Effector CD8-positive, alpha-beta T cell (primary cell): ENCODE results near the gene SLCO3A1.

ENCODE experiments used
- DNase-seq: peaks from one replicate; lab custom pipeline; 2025; lab: John Stamatoyannopoulos, UW

Gene SLCO3A1

DNA sequence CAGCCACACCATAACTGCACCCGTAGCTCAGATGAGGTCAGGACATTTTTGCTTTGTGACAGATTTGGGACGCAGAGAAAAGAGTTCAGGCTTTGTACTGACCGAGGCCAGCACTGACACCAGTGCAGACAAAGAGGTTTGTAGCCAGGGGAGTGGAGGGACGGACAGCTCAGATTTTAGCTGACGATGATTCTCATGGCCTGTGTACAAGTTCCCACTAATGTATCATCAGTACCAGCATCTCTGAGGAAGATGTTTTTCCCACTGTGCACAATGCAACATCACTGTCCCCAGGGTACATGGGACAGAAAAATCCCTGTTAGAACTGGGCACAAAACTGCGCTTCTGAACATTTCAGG is 112.7 kb downstream of the SLCO3A1 start:
- DNase-seq = no peak

DNA sequence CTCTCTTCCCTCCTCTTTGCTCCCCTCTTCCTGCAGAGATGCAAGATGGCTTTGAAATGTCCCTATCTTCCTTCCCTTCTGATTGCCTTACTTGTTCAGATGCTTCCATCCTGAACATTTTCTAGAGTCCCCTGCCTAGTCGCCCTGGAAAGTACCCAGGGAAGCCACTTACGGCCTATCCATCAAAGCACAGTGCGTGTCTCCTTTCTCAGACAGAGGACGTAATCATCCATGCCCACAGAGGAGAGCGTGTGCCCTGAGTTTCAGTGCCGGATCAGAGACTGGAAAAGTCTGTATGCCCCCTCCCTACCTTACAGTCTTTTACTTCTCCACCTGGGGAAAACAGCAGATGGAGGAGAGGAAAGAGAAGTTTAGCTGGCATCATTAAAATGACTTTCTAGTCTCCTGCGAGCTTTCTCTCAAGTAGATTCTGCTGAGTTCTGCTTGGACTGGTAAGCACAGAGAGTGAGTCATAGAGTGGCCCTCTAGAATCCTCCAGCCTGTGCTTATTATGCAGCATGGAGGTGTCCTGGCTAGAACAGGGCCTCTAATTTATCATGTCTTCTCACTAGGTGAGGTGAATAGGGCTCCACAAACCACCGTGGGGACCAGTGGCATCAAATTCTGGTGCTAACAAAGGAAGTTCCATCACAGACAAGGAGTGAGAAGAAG is 114.6 kb downstream of the SLCO3A1 start:
- DNase-seq = no peak

- no peak for DNase-seq
Observed at GRCh38 chr15:91968610-91969009, 115.1 kb downstream of the SLCO3A1 start.

DNA sequence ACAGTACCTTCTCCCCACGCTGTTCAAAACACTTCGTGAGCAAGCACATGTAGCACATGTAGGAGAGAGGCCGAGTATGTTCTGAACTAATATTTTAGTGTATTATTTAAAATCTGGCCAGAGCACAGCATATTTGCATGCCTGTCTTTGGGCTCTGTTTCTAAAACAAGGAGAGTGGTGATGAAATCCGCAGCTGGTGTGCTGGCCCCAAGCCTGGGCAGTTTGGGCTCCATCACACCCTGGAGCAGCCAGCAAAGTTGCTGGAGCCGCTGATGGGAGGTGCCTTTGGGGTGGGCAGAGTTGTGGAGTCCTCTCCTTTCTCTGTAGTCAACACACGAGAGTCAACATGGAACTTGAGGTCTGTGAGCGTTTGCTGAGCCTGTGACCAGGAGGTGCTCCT is 116.6 kb downstream of the SLCO3A1 start:
- DNase-seq = no peak

GRCh38 chr15:91973481-91973880 is 120.0 kb downstream of the SLCO3A1 start:
- no peak for DNase-seq

DNA sequence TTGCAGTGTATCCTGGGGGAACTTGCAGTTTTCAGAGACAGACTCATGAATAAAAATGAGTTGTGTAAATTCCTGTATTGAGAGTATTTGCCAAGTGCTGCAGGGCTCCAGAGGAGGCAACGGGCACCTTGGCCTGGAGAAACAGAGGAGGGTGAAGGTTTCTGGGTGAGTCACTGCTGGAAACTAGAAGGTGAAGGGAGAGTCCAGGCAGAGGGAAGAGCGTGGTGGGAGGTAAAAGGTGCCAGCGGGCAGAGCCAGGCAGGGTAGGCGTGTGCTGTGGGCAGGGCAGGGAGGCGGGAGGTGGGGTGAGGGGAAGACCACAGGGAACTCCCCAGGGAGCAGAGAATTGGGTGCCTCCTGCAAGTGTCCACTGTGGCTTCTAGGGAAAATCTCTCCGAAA is 120.8 kb downstream of the SLCO3A1 start:
- no peak for DNase-seq

DNA sequence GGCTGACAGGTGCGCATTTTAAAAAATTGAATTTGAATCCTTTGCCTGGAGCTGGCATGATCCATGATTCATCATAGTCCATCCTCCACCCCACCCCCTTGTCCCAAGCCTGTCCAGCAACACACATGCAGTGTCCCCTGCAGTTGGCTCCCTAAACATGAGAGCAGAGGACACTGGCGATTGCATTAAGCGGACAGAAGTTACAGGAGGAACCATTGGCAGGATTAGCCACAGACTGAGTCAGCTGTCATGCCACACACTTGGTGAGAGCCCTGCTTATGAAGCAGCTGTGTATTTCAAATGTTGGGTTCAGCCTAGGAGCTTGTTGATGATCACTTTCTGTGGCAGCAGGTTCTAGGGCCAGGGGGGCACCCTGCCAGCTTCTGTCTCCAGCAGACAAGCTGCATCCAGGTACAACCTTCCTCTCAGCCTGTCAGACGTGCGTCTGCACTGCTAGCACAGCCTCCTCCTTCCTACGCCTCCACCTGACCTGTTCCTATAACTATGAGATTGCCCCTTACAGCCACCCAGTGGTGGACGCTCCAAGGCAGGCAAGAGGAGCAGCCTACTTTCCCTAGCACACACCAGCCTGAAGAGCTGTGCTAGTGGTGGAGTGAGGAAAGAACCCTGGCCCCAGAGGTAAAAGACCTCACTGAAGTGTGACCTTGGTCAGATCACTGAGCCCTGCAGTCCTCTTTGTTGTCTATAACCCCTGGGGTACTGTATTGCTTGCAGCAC is 121.9 kb downstream of the SLCO3A1 start:
- DNase-seq = no peak

- DNase-seq = no peak
Observed at GRCh38 chr15:91976966-91977365, 123.5 kb downstream of the SLCO3A1 start.

DNA sequence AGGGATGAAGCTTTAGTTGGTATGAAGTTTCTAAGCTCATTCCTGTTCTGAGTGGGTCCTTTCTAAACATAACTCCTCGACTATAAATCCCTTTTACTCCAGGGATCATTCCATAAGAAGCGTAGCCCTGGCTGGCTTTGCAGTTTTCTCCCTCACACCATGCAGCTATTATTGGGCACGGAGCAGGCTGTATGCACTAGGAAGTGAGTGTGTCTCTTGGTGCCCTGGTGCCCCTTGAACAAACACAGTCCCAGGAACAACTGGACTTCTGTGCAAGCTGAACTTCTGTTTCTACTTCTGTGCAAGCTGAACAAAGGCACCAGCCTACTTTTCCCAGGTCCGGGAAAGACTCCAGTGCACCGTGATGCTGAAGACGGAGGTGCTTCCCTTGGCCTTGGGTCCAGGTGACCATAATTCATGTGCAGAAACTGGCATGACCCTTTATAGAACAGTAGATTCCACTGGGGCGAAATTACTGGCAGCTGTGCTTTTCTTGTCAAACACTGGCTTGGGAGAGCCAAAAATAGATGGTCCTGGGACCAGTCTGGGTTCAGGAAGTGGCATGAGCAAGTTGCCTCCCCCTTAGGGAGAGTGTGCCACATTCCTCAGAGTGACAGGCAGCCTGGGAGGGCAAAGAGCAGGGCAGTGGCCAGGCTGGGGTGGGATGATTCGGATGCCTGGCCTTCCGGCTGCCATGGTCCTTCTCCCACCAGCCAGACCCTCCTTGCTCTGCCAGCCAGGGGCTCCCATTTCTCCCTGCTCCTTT is 127.2 kb downstream of the SLCO3A1 start:
- no peak for DNase-seq

- DNase-seq = no peak
Observed at GRCh38 chr15:91981821-91982800, 128.6 kb downstream of the SLCO3A1 start.

- no peak for DNase-seq
Observed at GRCh38 chr15:91983729-91984340, 130.3 kb downstream of the SLCO3A1 start.

DNA sequence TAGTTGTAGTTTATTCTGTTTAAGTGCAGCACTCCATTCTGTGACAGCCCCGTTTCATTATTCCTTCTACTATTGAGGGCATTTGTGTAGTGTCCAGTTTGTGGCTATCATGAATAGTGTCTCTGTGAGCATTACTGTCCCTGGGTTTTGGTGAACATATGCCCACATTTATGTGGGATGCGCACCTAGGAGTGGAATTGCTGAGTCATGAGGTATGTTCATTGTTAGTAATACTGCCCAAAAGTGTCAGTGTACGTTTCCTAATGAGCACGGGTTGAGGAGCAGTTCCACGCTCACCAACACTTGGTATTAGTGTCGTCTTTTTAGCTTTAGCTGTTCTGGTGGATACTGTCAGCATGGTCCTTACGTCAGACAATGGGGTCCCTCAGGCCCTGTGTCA is 131.8 kb downstream of the SLCO3A1 start:
- no peak for DNase-seq

- no peak for DNase-seq
Observed at GRCh38 chr15:91988071-91988470, 134.6 kb downstream of the SLCO3A1 start.

GRCh38 chr15:91988655-91989054 is 135.1 kb downstream of the SLCO3A1 start:
- DNase-seq = no peak

DNA sequence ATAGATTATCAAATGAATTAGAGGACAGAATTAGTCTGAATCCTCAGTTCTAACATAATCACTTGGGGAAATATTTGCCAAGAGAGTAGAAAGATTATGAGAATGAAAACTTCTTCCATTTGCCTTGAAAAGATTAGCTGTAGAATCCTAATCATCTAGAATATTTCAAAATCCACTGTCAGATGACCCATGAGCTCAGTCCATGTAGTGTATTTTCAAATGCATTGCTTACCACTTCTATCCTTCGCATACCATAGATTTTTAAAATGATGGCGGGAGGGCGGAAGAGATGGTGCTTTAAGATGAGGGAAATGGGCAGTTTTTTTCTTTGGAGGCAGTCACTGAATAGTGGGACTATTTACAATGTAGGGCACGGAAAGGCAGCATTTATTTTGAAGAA is 136.3 kb downstream of the SLCO3A1 start:
- DNase-seq = no peak

DNA sequence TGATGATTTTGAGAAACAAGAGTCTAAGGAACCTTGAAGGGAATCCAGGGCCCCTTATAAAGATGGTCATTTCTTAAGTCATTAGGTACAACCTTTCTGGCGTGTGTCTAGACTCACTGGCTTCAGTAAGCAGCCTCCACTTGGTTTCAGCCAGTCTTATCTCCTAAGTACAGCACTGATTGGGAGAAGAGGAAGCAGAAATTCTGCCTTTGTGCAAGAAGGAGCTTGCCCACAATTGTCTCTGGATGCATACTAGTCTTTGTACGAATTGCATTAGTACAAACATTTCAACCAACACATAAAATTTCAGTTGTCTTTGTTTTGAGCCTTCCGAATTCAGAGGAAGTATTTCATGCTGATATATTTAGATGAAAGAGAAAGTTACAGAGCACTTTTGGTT is 139.4 kb downstream of the SLCO3A1 start:
- DNase-seq = no peak

DNA sequence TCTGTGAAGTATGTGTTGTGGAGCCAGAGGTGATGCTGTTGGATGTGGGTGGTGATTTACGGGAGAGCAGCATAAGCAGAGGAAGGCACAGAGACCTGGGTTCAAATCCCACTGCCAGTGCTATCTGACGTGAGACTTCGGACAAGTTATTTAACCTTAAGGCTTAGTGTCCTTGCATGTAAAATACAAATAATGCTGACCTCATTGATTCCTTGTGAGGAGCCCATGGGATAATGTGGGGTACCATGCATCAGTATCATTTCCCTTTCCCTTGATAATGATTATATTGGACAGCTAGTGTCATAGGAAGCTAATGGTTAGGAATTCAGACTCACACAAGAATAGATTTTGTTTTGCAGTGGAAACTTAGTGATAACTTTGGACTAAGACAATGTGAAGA is 141.6 kb downstream of the SLCO3A1 start:
- no peak for DNase-seq

GRCh38 chr15:91997163-91997562 is 143.7 kb downstream of the SLCO3A1 start:
- no peak for DNase-seq

DNA sequence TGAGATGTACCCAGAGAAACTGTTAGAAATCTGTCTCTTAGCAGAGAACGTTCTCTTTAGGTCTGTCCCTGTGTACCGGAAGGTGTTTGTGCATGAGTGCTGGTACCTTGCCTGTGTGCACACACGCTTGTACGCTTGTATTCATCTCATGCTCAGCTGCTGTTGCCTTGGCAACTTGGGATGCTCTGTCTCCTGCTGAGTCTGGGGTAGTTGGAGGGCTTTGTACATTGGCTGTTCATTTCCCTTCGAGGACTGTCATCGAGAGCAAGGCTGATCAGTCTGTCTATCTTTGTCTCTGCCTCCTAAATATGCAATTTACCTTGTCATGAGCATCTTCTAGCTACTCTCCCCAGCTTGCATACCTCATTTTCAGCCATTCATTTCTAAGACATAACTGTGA is 147.2 kb downstream of the SLCO3A1 start:
- DNase-seq = no peak

DNA sequence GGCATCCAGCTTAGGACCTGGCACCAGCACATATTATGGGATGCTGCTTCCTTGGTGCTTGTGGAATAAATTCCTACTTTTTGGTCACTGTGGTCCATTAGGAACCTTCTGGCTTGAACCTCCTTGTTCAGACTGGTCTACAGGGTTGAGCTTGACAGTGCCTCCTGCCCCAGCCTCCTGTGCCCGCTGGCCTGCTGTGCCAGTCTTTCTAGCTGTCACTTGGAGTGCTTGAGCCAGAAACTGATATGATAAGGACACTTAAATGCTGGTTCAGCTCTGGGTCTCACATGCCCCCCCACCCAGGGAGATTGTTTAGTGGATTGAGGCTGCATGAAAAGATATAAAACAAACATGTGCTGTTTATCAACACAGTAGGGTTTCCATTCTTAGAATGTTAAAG is 147.8 kb downstream of the SLCO3A1 start:
- no peak for DNase-seq

GRCh38 chr15:92002666-92003065 is 149.2 kb downstream of the SLCO3A1 start:
- DNase-seq = no peak
